Left renal pelvis (tissue), 4 donors: Measurements from ENCODE around the gene SYNE3. TPM values are rescaled to one million over a fixed set of nuclear protein-coding genes. Genes with fewer than 3 reads are reported as not detected.
"Not testable (repeated sequence)": the region's sequence is repeated elsewhere in the genome, so short reads cannot be mapped to it uniquely, and the experiment has no call there.

Experiments
- DNase-seq, 4 donors: peaks; one replicate each; pipeline ENCODE4 v3.0.0-alpha.2; 2013; ENCODE audit warnings: low read depth in 4 of 4, low spot score in 3 of 4
- polyA plus RNA-seq, 4 donors: library from polyadenylated mRNA; unstranded; fragments of 120-200 nt; gene quantifications; one replicate each; pipeline ENCODE4 v1.2.1, GENCODE V29; 2013; ENCODE audit not compliant: insufficient read length in 4 of 4

SYNE3 gene
- polyA plus RNA-seq, 4 donors = 1.9 to 6.1 (median 2.2) TPM

DNA sequence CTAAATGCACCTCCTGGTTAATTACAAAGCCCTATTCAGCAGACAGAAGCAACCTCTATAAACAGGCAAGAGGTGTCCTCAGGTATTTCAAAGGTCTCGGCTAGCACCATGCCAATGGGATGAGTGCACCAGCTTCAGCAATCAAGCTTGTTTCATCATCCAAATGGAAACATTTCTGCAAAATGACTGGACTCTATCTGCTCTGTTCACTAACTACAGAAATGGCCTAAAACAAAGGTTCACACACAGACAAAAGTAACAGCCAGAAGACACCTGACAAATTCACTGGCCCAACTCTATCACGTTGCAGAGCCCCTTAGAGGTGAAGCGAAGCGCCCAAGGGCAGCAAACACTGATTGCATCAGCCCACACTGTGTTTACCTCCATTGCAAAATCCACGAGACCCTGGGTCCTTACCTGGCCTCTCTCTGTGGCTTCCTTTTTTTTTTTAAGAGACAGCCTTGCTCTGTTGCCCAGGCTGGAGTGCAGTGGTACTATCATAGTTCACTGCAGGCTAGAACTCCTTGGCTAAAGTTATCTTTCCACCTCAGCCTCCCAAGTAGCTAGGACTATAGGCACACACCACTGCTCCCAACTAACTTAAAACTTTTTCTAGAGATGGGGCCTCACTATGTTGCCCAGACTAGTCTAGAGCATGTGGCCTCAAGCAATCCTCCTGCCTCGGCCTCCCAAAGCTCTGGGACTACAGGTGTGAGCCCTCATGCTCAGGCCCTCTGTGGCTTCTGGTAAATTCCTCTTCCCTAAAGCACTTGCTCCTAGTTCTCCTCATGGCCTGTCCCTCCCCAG is 8.5 kb upstream of the SYNE3 start:
- no peak for DNase-seq

DNA sequence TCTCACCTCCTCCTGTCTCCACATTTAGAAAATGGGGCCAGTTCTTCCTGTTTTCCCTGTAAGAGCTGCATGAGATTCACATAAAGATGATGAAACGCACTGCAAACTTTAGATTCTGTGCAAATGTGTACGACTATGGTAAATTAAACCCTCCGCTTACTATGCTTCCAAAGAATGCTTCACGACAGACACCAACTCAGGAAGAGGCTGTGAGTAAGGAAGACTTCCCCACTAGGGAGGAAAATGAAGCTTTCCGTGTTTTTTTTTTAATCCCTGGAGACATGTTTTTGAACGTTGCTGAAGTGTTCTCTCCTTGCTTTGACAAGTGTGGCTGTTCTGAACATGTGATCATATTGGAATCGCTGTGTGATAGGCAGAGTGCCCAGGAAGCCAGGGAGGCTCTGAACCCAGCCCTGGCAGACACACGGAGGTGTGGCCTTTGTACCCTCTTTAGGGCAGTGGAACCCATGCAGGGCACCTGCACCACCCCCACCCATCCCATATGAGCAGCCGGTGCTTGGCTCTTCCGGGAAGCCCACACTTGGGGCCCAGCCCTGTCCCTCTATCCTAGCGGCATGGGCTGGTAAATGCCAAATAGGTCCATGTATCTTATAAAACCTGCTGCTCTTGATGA is 7.5 kb upstream of the SYNE3 start:
- no peak for DNase-seq

DNA sequence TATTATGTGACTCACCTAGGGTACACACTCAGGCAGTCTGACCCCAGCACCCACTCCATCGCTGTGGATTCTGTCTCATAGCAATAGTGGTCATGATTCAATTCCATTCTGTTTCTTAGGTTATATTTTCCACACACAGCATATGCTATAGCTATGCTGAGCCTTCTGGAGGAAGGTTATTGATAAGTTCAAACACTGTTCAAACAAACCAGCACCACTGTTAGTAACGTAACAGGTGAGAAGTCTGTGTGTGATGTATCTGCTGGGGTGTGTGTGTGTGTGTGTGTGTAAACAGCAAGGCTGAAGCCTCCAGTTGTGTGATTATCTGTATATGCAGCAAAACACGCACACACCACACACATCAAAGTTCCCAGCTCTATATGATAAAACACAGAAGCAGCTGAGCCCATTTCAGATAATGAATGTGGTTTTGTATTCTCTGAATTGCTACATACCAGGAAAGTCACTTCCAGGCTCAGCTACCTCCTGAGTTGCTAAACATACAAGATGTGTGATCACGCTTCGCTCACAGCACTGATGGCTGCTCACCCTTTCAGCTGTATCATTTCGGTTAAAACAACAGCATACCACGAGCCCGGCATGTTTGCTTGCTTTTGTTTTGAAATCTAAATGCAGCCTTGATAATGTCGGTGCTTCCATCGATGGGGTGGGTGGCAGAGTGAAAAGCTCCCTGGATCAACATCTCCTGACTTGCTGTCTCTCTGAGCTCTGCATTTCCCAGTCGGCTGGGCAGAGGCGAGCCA is 6.8 kb upstream of the SYNE3 start:
- DNase-seq = no peak

DNA sequence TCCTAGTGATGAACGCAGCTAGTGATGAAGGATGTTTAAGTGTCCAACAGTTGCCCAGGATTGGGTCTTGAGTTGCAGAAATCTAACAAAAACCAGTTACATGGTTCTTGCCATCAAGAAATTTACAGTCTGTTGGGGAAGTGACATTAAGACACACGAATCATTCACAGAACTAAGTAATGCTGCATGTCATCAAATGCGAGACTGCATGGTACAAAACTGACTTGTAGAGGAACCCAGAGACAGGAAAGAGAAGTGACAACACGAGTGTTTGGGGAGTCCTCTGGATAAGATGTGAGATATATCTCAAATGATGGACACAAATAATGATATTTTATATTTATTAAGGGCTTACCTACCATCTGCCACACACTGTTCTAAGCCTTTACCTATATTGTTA is 6.1 kb upstream of the SYNE3 start:
- no peak for DNase-seq

DNA sequence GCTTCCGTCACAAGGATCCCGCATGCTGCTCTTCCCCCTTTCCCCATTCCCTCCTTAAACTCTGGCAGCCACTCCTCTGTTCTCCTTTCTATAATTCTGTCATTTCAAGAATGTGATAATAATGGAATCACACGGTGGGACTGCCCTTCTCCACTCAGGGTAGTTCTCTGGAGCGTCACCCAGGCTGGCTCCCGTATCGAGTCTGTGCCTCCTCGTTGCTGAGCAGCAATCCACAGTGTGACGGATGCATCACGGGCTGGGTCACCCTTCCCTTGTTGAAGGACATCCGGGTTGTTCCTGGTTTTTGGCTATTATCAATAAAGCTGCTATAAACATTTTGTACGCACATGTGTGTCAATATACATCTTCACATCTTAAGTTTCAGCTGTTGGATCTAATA is 5.7 kb upstream of the SYNE3 start:
- DNase-seq = no peak

DNA sequence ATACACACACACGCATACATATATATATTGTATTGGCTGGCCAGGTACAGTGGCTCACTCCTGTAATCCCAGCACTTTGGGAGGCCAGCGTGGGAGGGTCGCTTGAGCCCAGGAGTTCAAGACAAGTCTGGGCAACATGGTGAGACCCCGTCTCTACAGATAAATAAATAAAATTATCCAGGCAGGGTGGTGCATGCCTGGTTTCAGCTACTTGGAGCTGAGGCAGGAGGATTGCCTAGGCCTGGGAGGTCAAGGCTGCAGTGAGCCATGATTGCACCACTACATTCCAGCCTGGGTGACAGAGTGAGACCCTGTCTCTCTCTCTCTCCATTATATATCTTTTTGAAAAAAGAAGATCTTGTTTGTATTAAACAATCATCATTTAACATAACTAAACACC is 4.6 kb upstream of the SYNE3 start:
- no peak for DNase-seq

DNA sequence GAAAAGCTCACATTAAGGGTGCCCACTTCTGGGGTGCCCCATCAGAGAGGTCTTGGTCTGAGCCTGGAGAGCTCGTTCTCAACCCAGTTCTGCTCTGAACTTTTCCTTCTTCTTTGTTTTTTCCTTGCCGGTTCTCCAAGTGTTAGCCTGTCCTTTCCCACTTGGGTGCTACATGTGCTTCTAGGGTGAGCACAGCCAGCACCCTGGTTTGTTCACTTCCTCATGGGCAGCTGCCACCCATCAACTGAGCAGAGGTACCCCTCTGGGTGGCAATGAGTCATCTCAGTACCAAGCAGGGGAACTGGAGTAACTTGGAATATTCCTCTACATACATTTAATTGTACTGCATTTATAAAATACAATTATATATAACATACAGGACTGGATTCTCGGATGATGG is 3.9 kb upstream of the SYNE3 start:
- DNase-seq = no peak

DNA sequence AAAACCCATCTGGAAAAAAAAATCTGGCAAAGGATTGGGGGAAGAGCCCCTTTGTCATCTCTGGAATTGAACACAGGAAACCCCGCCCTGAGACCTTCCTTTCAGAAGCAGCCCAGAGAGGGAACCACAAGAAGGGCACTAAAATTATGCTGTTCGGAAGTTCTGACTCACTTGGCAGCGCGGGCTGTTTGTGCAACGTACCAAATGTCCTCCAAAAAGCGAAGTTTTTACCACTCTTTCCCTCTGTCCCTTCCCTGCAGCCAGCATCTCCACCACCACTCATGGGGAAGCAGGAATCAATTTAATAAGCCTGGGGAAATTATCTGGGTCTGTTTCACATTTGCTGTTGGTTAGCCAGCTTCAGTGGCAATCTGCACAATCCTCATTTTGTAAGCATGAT is 3.2 kb upstream of the SYNE3 start:
- DNase-seq = no peak

DNA sequence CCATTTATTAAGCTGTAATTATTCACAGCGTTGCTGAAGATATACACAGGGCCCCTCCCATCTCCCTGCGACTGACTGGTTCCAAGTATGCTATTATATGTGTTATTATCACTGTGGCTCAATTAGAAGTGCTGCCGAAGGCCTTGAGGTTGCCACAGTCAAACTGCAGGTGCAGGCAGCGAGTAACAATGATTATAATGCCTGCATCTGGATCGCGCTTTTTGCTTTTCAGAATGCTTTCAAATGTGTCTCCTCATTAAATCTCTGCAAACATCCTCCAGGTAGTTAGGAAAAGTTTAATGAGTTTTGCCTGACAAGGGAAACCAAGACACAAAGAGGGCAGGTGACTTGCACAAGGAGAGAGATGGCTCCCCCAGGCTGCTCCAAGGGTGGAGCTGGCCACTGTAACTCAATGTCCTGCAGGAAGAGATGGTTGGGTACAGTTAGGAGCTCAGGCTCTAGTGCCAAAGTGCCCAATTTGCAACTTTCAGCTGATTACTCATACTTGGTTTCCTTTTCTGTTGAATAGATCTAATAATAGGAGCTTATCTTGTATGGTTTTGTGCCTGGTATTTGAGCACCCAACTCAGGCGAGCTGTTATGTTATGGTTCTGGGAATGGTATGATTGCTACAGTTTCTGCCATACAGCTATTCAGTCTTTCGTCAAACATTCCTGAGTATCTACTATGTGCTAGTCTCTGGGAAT is 1.7 kb upstream of the SYNE3 start:
- DNase-seq = no peak

DNA sequence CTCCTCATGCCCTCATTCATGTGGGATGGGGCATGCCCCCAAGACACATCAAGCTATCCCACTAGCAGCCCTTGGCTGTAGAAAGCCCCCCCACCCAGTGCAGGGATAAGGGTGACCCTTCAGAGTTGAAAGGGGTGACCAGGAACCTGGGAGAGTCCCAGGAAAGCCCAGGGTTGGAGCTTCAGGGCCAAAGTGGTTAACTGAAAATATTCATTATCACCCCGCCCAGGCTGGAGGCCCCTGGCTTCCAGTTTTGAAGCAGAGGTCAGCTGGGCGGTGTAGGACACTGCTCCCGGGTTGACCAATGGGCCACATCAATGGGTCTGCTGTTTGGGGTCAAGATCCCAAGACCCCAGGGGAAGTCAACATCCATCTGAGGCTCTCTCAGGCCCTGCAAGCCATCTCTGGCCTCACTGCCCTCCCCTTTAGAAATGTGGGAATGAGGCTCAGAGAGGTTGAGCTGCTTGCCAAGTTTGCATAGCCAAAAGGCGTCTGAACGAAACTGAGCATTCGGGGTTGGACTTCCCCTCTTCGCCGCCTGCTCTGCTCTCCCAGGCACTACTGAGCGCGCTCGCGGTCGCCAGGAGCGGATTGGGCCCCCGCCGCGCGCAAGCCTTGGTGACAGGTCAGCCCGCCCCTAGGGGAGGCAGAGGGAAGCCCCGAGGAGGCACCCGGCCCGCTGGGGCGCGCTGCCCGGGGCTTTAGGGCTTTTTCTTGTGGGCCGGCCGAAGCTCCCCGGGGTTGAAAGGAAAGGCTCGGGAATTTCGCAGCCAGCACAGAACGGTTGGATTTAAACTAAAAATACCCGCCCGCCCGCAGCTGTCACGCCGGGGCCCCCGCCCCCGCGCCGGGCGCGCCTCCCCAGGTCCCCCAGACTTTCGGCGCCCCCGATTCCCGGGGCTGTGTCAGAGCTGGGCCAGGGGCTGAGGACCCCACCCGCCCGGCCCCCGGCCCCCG is 576 bp downstream of the SYNE3 start:
- DNase-seq = no peak

DNA sequence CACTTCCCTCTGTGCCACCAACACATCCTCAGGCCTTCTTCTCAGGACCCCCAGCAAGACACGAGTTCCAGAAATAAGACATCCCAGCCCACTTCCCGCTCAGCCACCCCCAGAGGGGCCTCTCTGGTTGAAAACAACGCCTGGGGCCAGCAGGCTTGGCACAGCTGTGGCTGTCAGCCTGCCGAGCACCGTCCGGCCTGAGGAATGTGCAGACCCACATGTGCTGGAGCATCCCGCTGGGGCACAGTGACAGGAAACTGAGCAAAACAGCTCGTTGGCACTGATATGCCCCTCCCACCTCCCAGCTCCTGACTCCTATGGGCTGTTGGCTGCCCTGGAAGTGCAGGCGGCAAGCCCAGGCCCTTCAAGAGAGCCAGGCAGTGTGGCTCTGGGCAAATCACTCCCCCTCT is 1.4 kb downstream of the SYNE3 start:
- DNase-seq = no peak

DNA sequence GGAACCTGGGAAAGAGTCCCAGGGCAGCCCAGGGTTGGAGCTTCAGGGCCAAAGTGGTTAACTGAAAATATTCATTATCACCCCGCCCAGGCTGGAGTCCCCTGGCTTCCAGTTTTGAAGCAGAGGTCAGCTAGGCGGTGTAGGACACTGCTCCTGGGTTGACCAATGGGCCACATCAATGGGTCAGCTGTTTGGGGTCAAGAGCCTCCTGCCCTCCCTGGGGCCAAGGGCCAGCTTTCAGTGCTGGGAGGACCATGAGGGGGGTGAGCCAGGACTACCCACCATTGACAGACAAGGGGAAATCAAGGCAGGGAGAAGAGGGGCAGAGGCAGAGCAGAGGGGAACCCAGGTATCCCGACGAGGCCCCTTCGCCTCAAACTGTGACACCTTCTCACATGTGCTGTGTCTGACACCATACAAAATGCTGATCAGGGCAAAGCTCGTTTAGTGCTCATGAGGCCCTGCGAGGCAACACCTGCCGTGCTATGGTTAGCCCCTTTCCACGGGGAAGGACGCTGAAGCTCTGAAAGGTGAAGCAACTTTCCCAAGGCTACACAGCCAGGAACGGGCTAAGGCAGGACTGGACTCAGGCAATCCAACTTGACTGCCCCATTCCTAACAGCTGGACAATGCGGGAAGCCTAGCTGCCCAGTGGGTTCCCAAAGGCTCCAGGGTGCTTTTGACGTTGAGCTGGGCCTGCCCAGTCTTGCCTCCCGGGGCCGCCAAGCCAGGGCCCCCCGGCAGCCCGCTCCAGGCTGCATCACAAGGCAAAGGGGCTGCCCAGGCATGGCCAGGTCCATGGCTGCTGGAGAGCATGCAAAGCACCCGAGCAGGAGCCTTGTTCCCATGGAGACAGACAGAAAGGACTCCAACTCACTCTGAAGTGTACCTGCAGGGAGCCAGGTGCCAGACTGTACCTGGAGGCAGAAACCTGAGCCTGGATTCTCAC is 2.0 kb downstream of the SYNE3 start:
- no peak for DNase-seq

DNA sequence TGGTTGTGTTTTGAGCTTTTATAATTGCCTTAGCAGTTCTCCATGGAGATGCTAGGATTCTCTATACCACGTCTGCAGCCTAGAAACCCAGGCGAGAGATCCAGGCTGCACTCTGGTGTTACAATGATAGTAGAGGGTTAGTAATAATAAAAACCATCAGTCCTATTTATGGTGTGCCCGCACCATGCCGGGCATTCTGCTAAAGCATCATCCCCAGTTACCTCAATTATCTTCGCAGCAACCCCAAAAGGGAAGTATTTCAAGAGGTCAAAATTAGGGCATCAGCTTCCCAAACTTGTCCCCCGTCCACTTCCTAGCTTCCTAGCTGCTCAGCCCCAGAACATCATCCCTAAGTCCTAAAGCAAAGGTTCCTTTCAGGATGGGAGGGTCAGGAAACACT is 3.2 kb downstream of the SYNE3 start:
- DNase-seq = no peak

DNA sequence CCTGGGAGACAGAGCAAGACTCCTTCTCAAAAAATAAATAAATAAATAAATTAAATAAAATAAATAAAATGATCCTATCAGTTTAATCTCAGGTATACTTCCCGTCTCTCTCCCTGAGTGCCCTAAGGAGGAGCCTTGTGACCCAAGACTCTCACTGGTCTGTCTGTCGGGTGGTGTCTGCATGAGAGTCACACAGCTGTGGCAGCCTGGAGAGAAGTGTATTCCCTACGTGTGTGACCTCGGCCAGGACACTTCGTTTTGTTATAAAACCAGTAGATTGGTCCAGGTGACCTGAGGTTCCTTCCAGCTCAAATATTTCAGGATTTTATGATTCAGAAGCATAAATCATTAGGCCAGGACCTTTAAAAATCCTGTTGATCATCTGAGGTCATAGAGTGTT is 4.8 kb downstream of the SYNE3 start:
- no peak for DNase-seq

DNA sequence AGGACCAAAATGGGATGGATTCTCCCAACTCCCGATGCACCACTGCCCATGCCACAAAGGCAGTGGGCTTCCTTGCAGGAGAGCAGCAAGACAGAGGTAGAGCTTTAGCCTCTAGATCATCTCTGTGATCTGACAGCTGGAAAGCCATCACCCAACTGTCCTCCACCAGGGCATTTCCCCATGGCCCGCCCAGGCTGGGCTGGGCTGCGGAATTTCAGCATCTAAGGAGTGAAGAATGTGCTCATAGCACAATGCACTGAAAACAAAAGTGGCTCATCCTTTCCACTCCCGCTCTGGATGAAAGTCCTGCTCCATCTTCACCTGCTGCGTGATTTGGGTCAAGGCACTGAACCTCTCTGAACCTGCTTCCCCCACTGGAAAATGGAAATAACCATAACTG is 5.6 kb downstream of the SYNE3 start:
- DNase-seq = no peak

DNA sequence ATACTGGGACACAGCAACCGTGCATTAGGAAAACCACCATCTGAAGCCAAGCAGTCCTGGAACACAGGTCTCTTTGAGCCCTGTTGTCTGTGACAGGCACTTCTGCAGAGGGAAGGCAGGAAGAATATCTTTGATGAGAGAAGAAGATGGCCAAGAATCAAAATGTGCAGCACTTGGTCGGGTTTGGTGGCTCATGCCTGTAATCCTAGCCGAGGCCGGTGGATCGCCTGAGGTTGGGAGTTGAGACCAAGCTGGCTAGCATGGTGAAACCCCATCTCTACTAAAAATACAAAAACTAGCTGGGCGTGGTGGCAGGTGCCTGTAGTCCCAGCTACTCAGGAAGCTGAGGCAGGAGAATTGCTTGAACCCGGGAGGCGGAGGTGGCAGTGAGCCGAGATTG is 6.1 kb downstream of the SYNE3 start:
- DNase-seq = not testable (repeated sequence)

DNA sequence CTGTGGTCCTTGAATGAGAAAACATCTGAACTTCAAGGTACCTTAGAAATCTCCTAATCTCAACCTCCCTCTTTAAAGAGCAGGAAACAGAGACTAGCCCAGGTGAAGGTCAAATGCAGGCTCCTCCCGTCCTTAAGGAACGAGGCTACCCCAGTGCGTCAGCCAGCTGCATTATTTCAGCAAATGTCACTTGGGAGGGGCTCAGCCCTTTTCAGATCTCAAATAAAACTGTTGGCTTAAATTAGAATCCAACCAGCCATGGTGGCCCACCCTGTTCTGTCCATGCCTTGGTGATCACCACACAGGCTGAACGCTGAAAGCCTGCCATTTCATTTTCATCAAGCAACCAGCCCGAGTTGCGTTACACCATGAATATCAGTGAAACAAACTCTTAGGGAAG is 7.0 kb downstream of the SYNE3 start:
- DNase-seq = no peak

DNA sequence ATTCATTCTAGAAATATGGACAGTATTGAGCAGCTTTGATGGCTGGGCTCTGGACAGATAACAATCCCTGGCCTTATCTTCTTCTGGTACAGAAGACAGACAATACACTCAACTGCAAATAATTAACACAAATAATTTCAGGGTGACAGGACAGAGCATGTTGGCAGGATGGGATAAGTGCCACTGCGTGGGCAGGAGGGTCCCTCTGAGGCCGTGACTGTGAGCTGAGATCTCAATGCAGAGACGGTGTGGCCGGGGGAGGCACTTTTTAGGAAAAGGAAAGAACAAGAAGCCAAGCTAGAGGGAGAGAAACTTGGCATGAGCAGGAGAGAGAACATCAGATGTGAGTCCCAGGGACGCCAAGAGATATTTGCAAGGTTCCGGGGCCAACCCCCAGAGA is 8.1 kb downstream of the SYNE3 start:
- DNase-seq = no peak

DNA sequence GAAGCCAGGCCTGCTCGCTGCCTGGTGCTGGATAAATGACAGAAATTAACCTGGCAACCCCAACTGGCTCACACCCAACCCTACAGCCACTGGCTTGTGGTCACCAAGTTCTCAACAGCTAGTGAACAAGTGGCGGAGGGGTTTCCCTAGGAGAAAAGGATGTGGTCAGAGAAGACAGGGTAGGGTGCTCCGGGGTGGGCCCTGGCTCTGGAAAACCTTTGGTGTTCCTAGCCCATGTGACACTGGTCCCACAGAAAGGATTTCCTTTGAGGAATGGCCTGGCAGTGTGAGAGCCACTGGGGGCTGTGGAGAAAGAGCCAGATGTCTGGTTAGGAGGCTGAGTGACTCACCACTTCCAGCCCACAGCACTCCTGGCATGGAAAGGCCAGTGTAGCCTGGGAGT is 8.7 kb downstream of the SYNE3 start:
- DNase-seq = no peak
